HG03039 (cell line): ENCODE measurements around the gene GPR152.
"Not testable (repeated sequence)": the region's sequence is repeated elsewhere in the genome, so short reads cannot be mapped to it uniquely, and the experiment has no call there.

Experiments used
- ATAC-seq: cut with Tn5 transposase; IDR thresholded peaks from one replicate; pipeline ENCODE4 v1.9.1; 2021; ENCODE audit warnings: mild to moderate bottlenecking, moderate library complexity; ENCODE audit not compliant: unreplicated experiment

GPR152 gene

GRCh38 chr11:67415501-67416304 is 36.8 kb downstream of the GPR152 start, which contains the start of gene CARNS1:
CARNS1 (plus strand) TSS chr11:67415678; CDS start chr11:67416200, 522 bp downstream.
- ATAC-seq = no peak

DNA sequence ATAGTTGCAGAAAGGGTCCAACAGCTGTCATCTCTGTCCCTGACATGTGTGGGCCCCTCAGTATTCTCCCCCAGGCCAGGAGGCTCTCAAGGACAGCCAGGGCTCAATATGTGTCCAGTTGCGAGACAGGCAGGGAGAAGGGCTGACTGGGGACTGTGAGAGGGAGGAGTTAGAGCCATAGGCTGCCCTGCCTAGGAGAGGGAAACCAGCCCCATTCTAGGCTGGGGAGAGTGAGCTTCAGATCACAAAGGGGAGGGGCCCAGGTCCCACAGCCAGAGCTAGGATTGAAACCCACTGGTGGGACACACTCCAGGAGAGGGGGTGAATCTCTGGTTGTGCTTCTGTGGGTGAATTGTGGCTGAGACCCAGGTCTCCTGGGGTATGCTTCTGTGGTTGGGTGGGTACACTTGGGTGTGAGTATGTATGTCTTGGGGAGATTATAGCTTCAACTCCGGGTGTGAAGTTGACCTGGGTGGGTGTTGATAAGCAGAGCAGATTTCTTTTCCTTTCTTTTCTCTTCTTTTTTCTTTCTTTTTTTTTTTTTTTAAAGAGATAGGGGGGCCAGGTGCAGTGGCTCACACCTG is 39.2 kb downstream of the GPR152 start:
- ATAC-seq = no peak

DNA sequence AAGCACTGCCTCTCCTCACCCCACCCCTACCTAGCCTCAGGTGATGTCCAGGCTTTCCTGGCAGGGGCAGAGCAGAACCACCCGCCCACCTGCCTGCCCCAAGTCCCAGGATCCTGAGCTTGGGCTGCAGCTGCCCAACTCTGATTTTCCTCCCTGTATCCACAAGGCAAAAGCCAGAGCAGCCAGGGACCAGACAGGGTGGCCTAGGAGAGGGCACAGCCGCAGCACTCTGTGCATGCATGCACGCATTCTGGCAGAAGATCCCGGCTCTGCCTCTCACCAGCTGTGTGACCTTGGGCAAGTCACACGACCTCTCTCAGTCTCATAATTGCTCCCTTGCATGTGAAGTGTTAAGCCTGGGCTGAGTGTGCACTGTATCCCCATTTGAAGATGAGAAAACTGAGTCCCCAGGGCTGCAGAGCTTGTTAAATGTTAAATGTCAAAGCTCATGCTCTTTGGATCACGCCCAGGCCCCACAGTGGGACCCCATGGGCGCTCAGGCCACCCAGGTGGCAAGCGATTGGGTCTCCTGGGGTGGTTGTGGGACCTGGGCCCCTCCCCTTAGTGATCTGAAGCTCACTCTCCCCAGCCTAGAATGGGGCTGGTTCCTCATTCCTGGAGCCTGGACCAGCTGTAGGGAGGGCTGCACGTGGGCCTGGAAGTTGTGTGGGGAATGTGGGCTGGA is 39.9 kb downstream of the GPR152 start:
- no peak for ATAC-seq

- ATAC-seq = no peak
Measured at GRCh38 chr11:67411785-67412152, 40.8 kb downstream of the GPR152 start.

DNA sequence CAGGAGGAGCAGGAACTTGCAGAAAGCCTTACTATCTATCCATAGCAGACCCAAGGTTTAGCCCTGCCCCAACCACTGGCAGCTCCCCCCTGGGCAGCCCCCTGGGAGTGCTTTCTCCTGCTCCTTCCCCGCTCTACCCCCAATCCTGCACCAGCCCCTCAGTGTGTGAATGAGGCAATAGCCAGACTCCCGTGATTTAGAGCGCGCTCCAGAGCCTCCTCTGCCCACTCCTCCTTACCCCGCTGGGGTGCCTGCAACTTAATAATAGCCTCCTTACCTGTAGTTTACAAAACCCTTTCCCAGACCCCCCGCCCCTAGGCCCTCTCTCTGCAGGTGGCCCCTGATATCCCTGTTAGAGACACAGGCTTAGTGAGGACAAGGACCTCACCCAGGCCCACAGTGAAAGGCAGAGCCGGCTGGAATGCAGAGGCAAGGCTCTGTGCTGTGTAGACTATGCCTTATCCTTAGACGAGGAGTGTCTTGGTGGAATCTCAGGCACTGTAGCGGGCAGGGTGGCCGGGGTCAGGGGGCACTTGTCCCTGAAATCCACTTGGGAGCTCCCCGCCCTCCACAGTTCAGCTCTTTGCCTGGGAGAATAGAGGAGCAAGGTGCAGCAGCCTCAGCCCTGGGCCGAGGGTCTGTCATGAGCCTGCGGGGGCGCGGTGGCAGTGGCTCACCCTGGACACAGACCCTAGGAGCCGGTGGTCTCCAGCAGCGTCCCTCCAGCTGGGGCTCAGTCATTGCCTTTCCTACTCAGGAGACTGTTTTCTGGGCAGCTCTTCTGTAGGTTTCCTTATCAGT is 41.3 kb downstream of the GPR152 start:
- no peak for ATAC-seq

- no peak for ATAC-seq
Measured at GRCh38 chr11:67410369-67410831, 42.1 kb downstream of the GPR152 start.

DNA sequence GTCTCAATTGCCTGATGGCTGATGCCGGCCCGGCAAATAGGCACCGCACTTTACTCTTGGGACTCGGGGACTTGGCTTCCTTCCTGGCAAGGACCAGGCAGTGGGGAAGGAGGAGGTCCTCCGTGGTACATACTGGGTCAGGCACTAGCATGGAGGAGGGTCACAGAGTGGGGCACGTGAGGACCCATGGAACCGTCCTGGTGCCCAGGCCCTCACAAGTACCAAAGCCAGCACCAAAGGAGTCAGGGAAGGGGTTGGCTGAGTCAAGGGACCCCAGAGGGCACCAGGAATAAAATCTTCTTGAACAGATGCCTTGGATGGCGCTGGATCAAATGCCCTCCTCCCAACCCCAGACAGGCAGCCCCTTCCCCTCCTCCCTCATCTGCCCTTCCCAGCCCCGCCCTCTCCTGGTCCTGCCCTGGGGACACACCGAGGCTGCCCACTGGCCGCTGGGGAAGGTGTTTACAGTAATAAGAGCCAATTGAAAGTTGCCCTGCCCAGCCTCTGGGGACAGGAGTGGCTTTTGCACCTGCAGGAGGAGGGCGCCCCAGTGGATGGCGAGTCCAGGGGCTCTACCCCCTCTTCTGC is 42.7 kb downstream of the GPR152 start:
- ATAC-seq = no peak

GRCh38 chr11:67409261-67409666 is 43.3 kb downstream of the GPR152 start:
- ATAC-seq = no peak

DNA sequence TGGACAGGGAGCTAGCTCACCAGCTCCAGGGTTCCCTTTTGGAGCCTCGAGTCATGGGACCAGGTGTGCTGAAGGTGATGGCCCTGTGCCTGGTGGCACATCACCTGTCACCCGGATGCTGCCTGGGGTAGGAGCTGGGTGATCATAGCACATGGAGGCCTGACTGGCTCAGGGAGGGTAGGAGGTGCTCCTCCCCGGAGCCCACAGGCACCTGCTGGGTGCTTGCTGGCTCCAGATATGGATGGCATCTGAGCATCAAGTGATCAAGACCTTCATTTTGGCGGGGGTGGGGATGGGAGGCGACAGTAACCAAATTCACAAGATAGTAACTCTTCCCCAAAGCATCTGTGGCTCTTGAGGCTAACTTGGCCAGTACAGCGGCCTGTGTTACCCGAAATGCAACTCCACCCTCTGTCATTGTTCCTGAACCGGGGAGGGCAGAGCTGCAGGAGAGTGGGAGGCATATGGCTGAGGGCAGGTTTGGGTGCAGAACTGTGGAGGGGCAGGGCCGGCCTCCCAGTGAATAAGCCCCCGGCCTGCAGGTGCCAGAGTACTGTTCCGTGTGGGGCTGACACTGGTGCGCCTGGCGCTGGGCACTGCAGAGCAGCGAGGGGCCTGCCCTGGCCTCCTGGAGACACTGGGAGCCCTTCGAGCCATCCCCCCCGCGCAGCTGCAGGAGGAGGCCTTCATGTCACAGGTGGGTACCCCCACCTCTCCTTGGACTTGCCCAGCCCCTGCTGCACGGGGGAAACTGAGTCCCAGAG is 43.9 kb downstream of the GPR152 start:
- no peak for ATAC-seq

- no peak for ATAC-seq
Measured at GRCh38 chr11:67407688-67408163, 44.8 kb downstream of the GPR152 start.

- no peak for ATAC-seq
Measured at GRCh38 chr11:67406969-67407687, 45.4 kb downstream of the GPR152 start.

DNA sequence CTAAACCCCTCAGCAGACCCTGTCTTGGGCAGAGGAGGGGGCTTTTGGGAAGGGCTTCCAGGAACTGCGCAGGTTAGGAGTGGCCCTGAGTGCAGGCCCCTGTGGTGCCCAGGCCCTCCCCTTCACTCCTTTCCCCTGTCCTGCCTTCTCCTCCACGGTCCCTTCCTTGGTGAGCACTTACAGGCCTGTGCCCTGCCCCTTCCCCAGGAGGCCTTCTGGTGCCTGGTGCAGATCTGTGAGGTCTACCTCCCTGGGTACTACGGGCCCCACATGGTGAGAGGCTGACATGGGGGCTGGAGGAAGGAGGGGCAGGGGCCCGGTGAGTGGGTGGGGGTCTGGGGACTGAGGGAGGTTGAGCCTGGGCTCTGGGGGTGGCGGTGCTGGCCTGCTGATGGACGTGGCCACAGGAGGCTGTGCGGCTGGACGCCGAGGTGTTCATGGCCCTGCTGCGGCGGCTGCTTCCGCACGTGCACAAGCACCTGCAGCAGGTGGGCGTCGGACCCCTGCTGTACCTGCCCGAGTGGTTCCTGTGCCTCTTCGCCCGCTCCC is 46.0 kb downstream of the GPR152 start:
- no peak for ATAC-seq

GRCh38 chr11:67405688-67406339 is 46.7 kb downstream of the GPR152 start:
- ATAC-seq = no peak

DNA sequence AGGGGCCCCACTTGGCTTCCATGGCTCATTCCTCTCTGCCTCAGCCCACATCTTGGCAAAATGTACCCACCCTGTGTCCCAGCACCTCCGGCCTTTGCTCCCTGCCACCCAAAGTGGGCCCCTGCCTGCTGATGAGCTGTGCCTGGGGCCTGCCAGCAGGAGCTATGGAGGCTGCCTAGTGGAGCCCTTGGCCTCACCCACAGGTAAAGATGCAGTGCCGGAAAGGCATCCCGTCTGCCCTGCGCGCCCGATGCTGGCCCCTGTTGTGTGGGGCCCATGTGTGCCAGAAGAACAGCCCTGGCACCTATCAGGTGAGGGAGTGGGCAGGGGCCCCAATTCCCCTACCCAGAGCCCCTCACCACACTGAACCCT is 47.3 kb downstream of the GPR152 start:
- ATAC-seq = no peak

- ATAC-seq = no peak
Measured at GRCh38 chr11:67404515-67405195, 47.9 kb downstream of the GPR152 start.

DNA sequence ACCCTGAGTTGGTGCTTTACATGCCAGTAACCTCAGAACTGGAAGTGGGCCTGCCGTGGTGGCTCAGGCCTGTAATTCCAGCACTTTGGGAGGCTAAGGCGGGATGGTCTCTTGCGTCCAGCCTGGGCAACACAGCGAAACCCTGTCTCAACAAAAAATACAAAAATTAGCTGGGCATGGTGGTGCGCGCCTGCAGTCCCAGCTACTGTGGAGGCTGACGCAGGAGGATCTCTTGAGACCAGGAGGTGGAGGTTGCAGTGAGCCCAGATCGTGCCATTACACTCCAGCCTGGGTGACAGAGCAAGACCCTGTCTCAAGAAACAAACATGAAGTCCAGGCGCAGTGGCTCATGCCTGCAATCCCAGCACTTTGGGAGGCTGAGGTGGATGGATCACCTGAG is 49.4 kb downstream of the GPR152 start:
- not testable (repeated sequence) for ATAC-seq

- ATAC-seq = not testable (repeated sequence)
Measured at GRCh38 chr11:67402192-67402839, 50.2 kb downstream of the GPR152 start.
